ENCODE results near the gene CCDC188.

CCDC188 gene

DNA sequence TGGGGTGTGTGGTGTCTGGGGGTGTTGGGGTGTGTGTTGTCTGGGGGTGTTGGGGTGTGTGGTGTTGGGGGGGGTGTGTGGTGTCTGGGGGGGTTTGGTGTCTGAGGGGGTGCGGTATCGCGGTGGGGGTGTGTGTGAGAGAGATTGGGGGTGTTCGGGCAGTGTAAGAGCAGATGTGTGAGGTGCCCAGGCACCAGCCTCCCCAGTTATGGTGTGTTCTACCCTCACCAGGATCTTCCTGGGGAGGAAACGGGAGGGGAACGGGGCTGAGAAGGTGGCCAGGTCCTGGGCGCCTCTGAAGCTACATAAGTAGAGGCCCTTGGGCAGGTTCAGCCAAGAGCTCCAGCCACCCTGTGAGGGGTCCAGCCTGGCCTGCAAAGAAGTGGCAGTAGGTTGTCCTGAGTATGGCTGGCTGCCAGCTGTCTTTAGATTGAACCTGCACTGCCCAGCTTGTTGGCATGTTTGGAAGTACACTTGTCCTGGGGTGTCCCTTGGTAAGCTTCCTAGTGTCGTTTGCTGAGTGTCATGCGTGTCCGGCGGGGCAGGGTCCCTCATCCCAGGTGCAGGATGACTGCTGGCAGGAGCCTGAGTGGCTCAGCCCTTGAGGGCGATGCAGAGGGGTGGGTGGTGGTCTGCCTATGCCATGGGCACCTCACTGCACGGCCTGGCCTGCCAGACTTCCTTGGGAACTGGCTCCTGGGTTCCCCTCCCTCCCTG lies 27.3 kb downstream of the CCDC188 start:
- DNase-seq (ENCODE audit: low read depth in 1 of 2, low spot score in 1 of 2): no peak

- DNase-seq (ENCODE audit: low read depth in 1 of 2, low spot score in 1 of 2): no peak
Observed at GRCh38 chr22:20121856-20122415, 28.9 kb downstream of the CCDC188 start.

DNA sequence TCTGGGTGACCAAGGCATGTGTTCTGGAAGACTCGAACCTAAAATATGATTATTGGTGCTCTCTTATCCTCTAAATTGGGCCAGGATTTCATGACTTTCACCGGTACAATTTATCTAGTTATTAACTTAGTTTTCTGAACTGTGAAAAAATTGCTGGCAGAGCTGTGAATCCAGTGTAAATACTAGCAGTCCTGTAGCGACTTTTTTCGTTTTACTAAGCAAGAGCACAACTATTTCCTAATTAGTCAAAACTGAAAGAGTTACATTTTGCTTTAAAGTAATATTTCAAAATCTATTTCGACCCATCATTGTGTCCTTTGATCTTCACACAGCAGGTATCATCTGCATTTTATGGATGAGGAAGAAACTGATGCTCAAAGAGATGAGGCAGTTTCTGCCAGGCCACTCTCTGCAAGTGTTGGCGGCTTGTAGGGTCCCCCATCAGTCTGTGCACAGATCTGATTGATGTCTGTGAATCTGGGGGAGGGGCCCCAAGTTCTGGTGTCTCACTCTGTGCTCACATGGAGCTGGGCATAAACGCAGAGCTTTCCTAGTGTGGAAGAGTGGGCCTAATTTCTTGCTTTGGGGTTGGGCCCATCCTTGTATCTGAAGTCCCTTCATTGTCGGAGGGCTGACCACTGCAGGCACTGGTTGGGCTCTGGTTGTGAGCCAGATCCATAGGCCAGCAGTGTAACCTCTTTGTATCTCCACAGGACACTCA lies 32.4 kb downstream of the CCDC188 start:
- no peak for DNase-seq (ENCODE audit: low read depth in 1 of 2, low spot score in 1 of 2)

GRCh38 chr22:20117633-20118299 lies 33.1 kb downstream of the CCDC188 start:
- peak in 1 of 2 donors; percentile 51 for DNase-seq (ENCODE audit: low read depth in 1 of 2, low spot score in 1 of 2)

- peak; percentile 92 to 95 for DNase-seq (ENCODE audit: low read depth in 1 of 2, low spot score in 1 of 2)
Observed at GRCh38 chr22:20116951-20117632, 33.8 kb downstream of the CCDC188 start, which contains the start of gene TRMT2A. Gene TRMT2A, minus strand, starts transcription at chr22:20117226. Its CDS starts 320 bp downstream, at chr22:20116906.

GRCh38 chr22:20116376-20116950 lies 34.4 kb downstream of the CCDC188 start:
- DNase-seq (ENCODE audit: low read depth in 1 of 2, low spot score in 1 of 2): no peak

DNA sequence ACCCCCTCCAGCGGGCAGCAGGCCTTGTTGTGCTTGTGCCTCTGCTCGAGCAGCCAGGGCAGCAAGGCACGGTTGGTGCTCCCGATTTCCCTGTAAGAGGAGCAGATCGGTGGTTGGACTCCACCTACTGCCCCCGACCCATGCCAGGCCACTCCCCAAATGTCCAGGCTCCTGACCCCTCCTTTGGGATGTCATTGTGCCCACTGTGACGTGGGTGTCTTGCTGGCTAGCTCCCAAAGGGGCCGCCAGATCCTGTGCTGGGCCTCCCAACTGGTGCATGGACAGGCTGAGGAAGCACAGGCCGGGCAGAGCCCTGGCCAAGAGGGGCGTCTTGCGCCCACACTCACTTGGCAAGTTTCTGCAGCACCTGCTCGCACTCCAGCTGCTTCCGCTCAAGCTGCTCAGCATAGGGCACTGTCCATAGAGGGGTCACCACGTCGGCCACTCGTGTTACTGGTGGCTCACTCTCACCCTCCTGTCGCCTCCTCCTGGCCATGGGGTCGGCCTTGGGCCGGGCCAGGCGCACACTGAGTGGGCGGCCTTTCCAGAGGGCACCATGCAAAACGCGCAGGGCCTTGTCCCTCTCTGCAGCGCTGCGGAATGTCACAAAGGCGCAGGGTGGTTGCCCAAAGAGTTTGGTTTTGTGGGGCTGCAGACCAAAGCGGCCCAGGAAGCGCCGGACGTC lies 35.0 kb downstream of the CCDC188 start, which contains the start of gene RANBP1:
TSS of gene RANBP1 (plus strand) at position 414 of the 685 bp plus-strand sequence. CDS start at position 495, 81 bp downstream.
- DNase-seq (ENCODE audit: low read depth in 1 of 2, low spot score in 1 of 2): no peak

DNA sequence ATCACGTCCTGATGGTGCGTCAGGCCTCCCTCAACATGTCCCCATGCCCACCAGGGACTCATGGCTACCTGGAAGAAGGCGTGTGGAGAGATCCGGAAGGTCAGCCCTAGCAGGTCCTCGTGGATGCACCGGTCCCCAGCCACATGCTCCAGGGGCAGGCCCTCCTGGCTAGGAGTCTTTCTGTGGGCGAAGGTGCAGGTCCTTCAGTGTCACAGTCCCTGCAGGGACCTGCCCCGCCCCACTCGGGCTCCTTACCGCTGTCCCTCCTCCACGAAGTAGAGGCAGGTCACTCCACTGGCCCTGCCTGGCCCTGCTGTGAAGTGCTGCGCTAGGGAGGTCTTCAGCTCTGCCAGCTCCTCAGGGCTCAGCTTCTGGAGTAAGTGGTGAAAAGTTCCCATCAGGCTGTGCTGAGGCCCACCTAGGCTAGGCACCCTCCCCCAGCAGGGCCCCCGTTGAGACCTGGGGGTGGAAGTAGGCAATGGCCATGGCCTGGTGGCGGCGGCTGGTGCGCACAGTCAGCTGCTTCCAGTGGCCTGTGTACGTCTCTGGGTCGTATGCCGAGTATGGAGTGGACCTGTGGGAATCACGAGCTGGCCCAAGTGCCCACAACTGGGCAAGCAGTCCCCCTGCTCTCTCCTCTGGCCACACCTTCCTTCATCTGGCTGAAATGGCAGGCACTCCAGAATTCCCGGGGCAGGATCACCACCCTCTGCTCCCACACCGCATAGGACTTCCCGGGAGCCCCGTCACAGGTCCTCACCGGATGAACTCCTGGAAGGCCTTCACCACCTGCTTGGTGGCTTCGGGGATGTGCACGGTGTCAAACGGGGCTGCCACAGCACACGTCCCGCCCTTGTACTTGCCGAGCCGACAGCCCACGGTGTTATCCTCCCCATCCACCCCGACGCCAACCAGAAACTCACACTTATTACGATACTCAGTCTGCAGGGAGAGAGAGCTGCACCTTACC lies 36.1 kb downstream of the CCDC188 start:
- no peak for DNase-seq (ENCODE audit: low read depth in 1 of 2, low spot score in 1 of 2)

DNA sequence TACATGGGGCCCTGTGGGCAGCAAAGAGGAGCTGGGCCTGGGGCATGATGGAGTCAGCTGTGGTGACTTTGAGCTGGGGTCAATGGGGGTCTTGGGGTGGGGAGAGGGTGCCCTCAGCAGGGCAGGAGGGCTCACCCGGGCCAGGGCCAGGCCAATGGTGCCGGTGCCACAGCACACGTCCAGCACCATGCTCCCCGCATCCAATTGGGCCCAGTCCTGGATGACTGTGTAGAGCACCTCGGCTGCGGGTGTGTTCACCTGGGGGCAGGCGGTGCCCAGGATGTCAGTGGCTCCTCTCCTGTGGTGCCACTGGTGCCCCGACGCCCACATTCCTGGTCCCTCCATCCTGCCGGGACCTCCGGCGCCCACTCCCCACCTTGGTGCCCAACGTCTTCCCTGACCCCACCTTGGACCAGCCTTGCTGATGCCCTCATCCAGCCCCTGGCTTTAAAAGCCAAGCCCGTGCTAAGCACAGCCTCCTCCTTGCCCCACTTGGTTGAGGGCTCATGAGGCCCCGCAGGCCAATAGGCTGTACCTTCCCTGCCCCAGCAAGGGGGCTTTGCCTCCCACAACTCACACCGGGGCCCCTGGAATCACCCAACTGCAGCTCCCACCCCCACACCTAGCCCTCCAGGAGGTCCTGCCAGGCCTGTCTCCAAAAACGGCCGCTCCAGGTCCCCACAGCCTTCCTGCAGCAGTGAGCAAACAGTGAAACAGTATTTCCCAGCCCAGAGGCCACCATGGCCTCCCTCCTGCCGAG lies 37.1 kb downstream of the CCDC188 start:
- no peak for DNase-seq (ENCODE audit: low read depth in 1 of 2, low spot score in 1 of 2)

GRCh38 chr22:20112623-20113511 lies 38.0 kb downstream of the CCDC188 start:
- DNase-seq (ENCODE audit: low read depth in 1 of 2, low spot score in 1 of 2): no peak

GRCh38 chr22:20111689-20112622 lies 38.9 kb downstream of the CCDC188 start:
- no peak for DNase-seq (ENCODE audit: low read depth in 1 of 2, low spot score in 1 of 2)

- no peak for DNase-seq (ENCODE audit: low read depth in 1 of 2, low spot score in 1 of 2)
Observed at GRCh38 chr22:20111045-20111688, 39.7 kb downstream of the CCDC188 start.

- no peak for DNase-seq (ENCODE audit: low read depth in 1 of 2, low spot score in 1 of 2)
Observed at GRCh38 chr22:20110359-20110985, 40.4 kb downstream of the CCDC188 start.

DNA sequence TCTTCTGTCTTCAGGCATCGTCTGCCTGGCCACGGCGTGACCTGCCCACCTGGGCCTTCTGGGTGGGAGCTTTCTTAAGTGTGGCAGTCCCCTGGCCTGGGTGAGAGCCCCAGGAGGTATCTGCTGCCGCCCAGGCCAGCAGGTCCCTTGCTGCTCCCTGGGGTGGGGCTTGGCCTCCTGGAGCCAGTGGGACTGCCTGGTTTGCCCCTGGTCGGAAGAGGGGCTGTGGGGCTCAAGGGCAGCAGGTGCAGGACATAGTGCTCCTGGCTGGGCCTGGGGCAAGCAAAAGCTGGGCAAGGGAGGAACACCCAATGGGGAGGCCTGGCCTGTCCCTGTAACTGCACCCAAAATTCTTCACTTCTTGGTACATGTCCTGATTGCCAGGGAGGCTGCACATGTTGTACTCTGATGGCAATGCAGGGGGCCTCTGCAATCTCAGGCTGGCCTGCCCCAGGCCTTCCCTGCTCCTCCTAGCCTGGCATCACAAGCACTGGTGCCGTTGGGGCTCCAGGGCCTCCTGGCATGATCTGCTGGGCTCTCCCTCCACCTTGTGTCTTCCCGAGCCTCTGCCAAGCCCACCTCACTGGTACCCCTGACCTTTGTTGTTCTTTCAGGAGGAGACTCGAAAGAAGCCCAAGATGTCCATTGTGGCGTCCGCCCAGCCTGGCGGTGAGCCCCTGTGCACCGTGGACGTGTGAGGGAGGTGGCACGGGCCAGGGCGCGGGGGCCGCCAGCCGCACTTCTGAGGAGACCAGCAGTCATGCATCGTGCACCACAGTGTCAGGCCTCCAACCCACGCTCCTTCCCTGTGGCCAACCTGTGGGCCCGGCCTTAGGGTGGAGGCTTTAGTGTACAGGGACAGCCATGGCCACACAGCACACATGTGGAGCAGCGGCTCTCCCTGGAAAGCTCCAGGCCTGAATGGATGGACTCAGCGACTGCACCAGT lies 41.2 kb downstream of the CCDC188 start:
- DNase-seq (ENCODE audit: low read depth in 1 of 2, low spot score in 1 of 2): no peak

Data from activated T-helper 1 cell treated with anti-CD3 and anti-CD28 coated beads, Interleukin-2, amount 50 U/mL, for 16 hours (primary cell).